ENCODE results near the gene PPA2.
"Not testable (repeated sequence)": the region's sequence is repeated elsewhere in the genome, so short reads cannot be mapped to it uniquely, and the experiment has no call there.

Gene PPA2

GRCh38 chr4:105474099-105474518 is 247 bp upstream of the PPA2 start:
- no peaks in the 10 kb centered on the region for H3K27me3 ChIP-seq
- peak overlapping the region; percentile 90 for H3K4me3 ChIP-seq (ENCODE audit: low read depth, low read length)
- no peak for DNase-seq
- H3K36me3 ChIP-seq: no peaks in the 10 kb centered on the region; the same call in 1 of the 2 replicates
- H3K9me3 ChIP-seq: no peaks in the 10 kb centered on the region
- peaks cover 9% of the 10 kb centered on the region; the same call in 1 of the 2 replicates for H3K4me1 ChIP-seq
- TF ChIP-seq CTCF (IDR thresholded peaks at IDR 0.05; ENCODE audit: low read depth, low read length): peak; percentile 82

- peak overlapping the region; percentile 90 for H3K4me3 ChIP-seq (ENCODE audit: low read depth, low read length)
- H3K4me1 ChIP-seq: peaks cover 9% of the 10 kb centered on the region; the same call in 1 of the 2 replicates
- H3K27me3 ChIP-seq: no peaks in the 10 kb centered on the region
- no peaks in the 10 kb centered on the region for H3K9me3 ChIP-seq
- TF ChIP-seq CTCF (IDR thresholded peaks at IDR 0.05; ENCODE audit: low read depth, low read length): no peak
- DNase-seq: no peak
- H3K36me3 ChIP-seq: no peaks in the 10 kb centered on the region; the same call in none of the 2 replicates
Measured at GRCh38 chr4:105472871-105473323, 965 bp downstream of the PPA2 start.

GRCh38 chr4:105471566-105472176 is 2.2 kb downstream of the PPA2 start:
- peak overlapping the region; percentile 90 for H3K4me3 ChIP-seq (ENCODE audit: low read depth, low read length)
- TF ChIP-seq CTCF (IDR thresholded peaks at IDR 0.05; ENCODE audit: low read depth, low read length): peak; percentile 83

GRCh38 chr4:105470766-105471165 is 3.1 kb downstream of the PPA2 start:
- Histone ChIP-seq H3K36me3 (peaks cover 10% of the 10 kb centered on the region), H3K4me3 (ENCODE audit: low read depth, low read length) (no peak overlapping the region), H3K27me3 (no peaks in the 10 kb centered on the region), H3K9me3 (no peaks in the 10 kb centered on the region), H3K4me1 (peaks cover 9% of the 10 kb centered on the region; the same call in 1 of the 2 replicates)
- no peak for TF ChIP-seq CTCF (IDR thresholded peaks at IDR 0.05; ENCODE audit: low read depth, low read length)
- DNase-seq: no peak

More at GRCh38 chr4:105471566-105472176, 2.2 kb downstream of the PPA2 start:
- H3K27me3 ChIP-seq: no peaks in the 10 kb centered on the region
- H3K36me3 ChIP-seq: peaks cover 7% of the 10 kb centered on the region
- H3K9me3 ChIP-seq: no peaks in the 10 kb centered on the region
- peaks cover 9% of the 10 kb centered on the region; the same call in 1 of the 2 replicates for H3K4me1 ChIP-seq
- DNase-seq: peak; percentile 79

GRCh38 chr4:105469736-105470135 is 4.1 kb downstream of the PPA2 start:
- Histone ChIP-seq H3K4me1 (peaks cover 9% of the 10 kb centered on the region; the same call in 1 of the 2 replicates), H3K9me3 (no peaks in the 10 kb centered on the region), H3K36me3 (peaks cover 10% of the 10 kb centered on the region), H3K4me3 (ENCODE audit: low read depth, low read length) (no peak overlapping the region), H3K27me3 (no peaks in the 10 kb centered on the region)
- no peak for DNase-seq
- TF ChIP-seq CTCF (IDR thresholded peaks at IDR 0.05; ENCODE audit: low read depth, low read length): no peak

- no peaks in the 10 kb centered on the region for H3K27me3 ChIP-seq
- no peaks in the 10 kb centered on the region for H3K9me3 ChIP-seq
- no peak for DNase-seq
- peaks cover 3% of the 10 kb centered on the region; the same call in 1 of the 2 replicates for H3K4me1 ChIP-seq
- peaks cover 10% of the 10 kb centered on the region for H3K36me3 ChIP-seq
- no peak overlapping the region for H3K4me3 ChIP-seq (ENCODE audit: low read depth, low read length)
- no peak for TF ChIP-seq CTCF (IDR thresholded peaks at IDR 0.05; ENCODE audit: low read depth, low read length)
Measured at GRCh38 chr4:105466580-105466979, 7.3 kb downstream of the PPA2 start.

- H3K27me3 ChIP-seq; H3K4me1 ChIP-seq; DNase-seq; H3K9me3 ChIP-seq; H3K4me3 ChIP-seq (ENCODE audit: low read depth, low read length): not testable (repeated sequence)
- peaks cover 10% of the 10 kb centered on the region for H3K36me3 ChIP-seq
Measured at GRCh38 chr4:105464563-105464962, 9.3 kb downstream of the PPA2 start.

Data from BE2C (cell line).